Endothelial cell of umbilical vein (primary cell): ENCODE measurements around the gene SRGAP3. TPM values are rescaled to one million over a fixed set of nuclear protein-coding genes. Genes with fewer than 3 reads are reported as not detected.

Experiments used
- BruUV-seq: library from RNA; stranded (reverse); fragments of 400-500 nt; replicated peaks from 2 replicates; lab custom pipeline; 2021; lab: Mats Ljungman, UMichigan
- CTCF ChIA-PET: fragments of 300-600, 350-600 bp; sonication (Branson Sonifier 250); formaldehyde crosslinking; loops from one replicate; lab custom pipeline; 2021; ENCODE audit warnings: antibody characterized with exemption, inconsistent platforms; lab: Charles Lee
- POLR2A ChIA-PET: fragments of 300-600, 350-600 bp; sonication (Branson Sonifier 250); formaldehyde crosslinking; loops from one replicate; lab custom pipeline; 2021; ENCODE audit warnings: antibody characterized with exemption, inconsistent platforms; lab: Charles Lee
- DNase-seq: peaks from one replicate; pipeline ENCODE4 v3.0.0-alpha.2; 2011; ENCODE audit warnings: low read depth, low spot score
- FAIRE-seq: peaks from 2 replicates; lab custom pipeline; 2011; peaks lifted over from hg19 to GRCh38; lab: Jason Lieb, UNC
- H2AFZ ChIP-seq: 2 replicates; pipeline ENCODE4 v1.6.0; 2012; ENCODE audit warnings: low read depth, low read length, control low read depth, inconsistent platforms
- H3K27ac ChIP-seq: 2 replicates; pipeline ENCODE4 v1.5.1; 2011; ENCODE audit warnings: low read depth, mild to moderate bottlenecking, control low read depth, low read length, moderate library complexity; ENCODE audit not compliant: insufficient read depth
- H3K27me3 ChIP-seq, 2 experiments: 2 replicates each; pipeline versions ENCODE4 v1.6.0 to v1.6.1; 2011; ENCODE audit warnings: low read length in 2 of 2, mixed read lengths in 1 of 2; ENCODE audit not compliant: control insufficient read depth in 2 of 2, insufficient read depth in 2 of 2
- H3K36me3 ChIP-seq, 2 experiments: 2 replicates in 1 of 2; 3 replicates in 1 of 2; pipeline ENCODE4 v1.5.1; 2011; ENCODE audit warnings: low read length in 2 of 2, mild to moderate bottlenecking in 1 of 2, moderate library complexity in 1 of 2; ENCODE audit not compliant: control insufficient read depth in 2 of 2, insufficient read depth in 2 of 2; ENCODE audit errors: extremely low read depth in 1 of 2
- H3K4me1 ChIP-seq: 3 replicates; pipeline ENCODE4 v1.5.1; 2011; ENCODE audit warnings: mild to moderate bottlenecking, low read length; ENCODE audit not compliant: control insufficient read depth, insufficient read depth; ENCODE audit errors: extremely low read depth
- H3K4me2 ChIP-seq: 2 replicates; pipeline ENCODE4 v1.6.1; 2011; ENCODE audit warnings: low read length, control low read depth, mixed read lengths; ENCODE audit not compliant: insufficient read depth
- H3K4me3 ChIP-seq, 3 experiments: fragments of 200-600 bp in 1 of 3; sonication (generic), shearing (Covaris generic) in 1 of 3; replicated peaks in 1 of 3; 2 replicates each; pipeline ENCODE4 v1.5.1; 2011 to 2016; ENCODE audit warnings: control low read depth in 3 of 3, low read length in 3 of 3, mild to moderate bottlenecking in 2 of 3, inconsistent platforms in 1 of 3, low read depth in 1 of 3, moderate library complexity in 1 of 3; ENCODE audit not compliant: insufficient read depth in 1 of 3
- H3K79me2 ChIP-seq: 2 replicates; pipeline ENCODE4 v1.6.0; 2012; ENCODE audit warnings: low read length, inconsistent platforms; ENCODE audit not compliant: control insufficient read depth, insufficient read depth
- H3K9ac ChIP-seq: replicated peaks from 2 replicates; pipeline ENCODE3; 2011; ENCODE audit warnings: low read length, control low read depth; ENCODE audit not compliant: insufficient read depth; ENCODE audit errors: extremely low read depth
- H3K9me1 ChIP-seq: replicated peaks from 3 replicates; pipeline ENCODE4 v1.6.0; 2011; ENCODE audit warnings: mild to moderate bottlenecking, low read length; ENCODE audit not compliant: control insufficient read depth, insufficient read depth; ENCODE audit errors: extremely low read depth
- H3K9me3 ChIP-seq: replicated peaks from 2 replicates; pipeline ENCODE4 v1.5.1; 2012; ENCODE audit warnings: low read length, inconsistent platforms; ENCODE audit not compliant: control insufficient read depth, insufficient read depth
- H4K20me1 ChIP-seq: replicated peaks from 2 replicates; pipeline ENCODE3; 2011; ENCODE audit warnings: mild to moderate bottlenecking, low read length; ENCODE audit not compliant: control insufficient read depth, insufficient read depth; ENCODE audit errors: extremely low read depth
- CTCF ChIP-seq, 2 donors: IDR thresholded peaks; 1 replicate in 1 of 2; 2 replicates in 1 of 2; pipeline ENCODE4 v1.5.1; 2011; ENCODE audit warnings: low read length in 2 of 2, mild to moderate bottlenecking in 2 of 2, moderate library complexity in 2 of 2, control low read depth in 1 of 2, inconsistent platforms in 1 of 2, low read depth in 1 of 2; ENCODE audit not compliant: insufficient read depth in 1 of 2; ENCODE audit errors: extremely low read depth in 1 of 2
- EZH2 ChIP-seq: IDR thresholded peaks from 2 replicates; pipeline ENCODE4 v1.6.1; 2012; ENCODE audit warnings: borderline replicate concordance, low read depth, mild to moderate bottlenecking, moderate library complexity, low read length, inconsistent platforms; ENCODE audit not compliant: severe bottlenecking
- FOS ChIP-seq: IDR thresholded peaks from 2 replicates; pipeline ENCODE4 v1.6.1; 2011; ENCODE audit warnings: mild to moderate bottlenecking, low read length, moderate library complexity, borderline replicate concordance; ENCODE audit not compliant: insufficient read depth
- GATA2 ChIP-seq: IDR thresholded peaks from 2 replicates; pipeline ENCODE4 v1.7.0; 2011; ENCODE audit warnings: low read depth, mild to moderate bottlenecking, moderate library complexity, mixed read lengths, low read length; ENCODE audit not compliant: insufficient read length, insufficient read depth
- JUN ChIP-seq: IDR thresholded peaks from 2 replicates; pipeline ENCODE4 v1.6.1; 2011; ENCODE audit warnings: borderline replicate concordance, low read depth; ENCODE audit not compliant: insufficient read length, insufficient read depth
- MAX ChIP-seq: IDR thresholded peaks from 2 replicates; pipeline ENCODE4 v1.6.1; 2011; ENCODE audit not compliant: insufficient read depth, insufficient read length
- MYC ChIP-seq: IDR thresholded peaks from one replicate; pipeline ENCODE4 v1.6.1; 2011; ENCODE audit warnings: mild to moderate bottlenecking, low read depth, low read length
- POLR2A ChIP-seq: IDR thresholded peaks from 2 replicates; pipeline ENCODE4 v1.6.1; 2012; ENCODE audit warnings: low read depth, mild to moderate bottlenecking, control low read depth, low read length
- POLR2AphosphoS5 ChIP-seq: IDR thresholded peaks from 2 replicates; pipeline ENCODE4 v1.6.1; 2012; ENCODE audit warnings: low read depth, mild to moderate bottlenecking, control low read depth, low read length, moderate library complexity; ENCODE audit not compliant: insufficient read depth
- dilution Hi-C: fragments of 300-500 bp; cut with MboI; formaldehyde crosslinking; loops from one replicate; pipeline ENCODE4 v1.15.0; 2019; ENCODE audit warnings: low sequenced_read_pairs; ENCODE audit not compliant: extremely low pct_ligation_motif_present
- intact Hi-C: fragments of 100-400 bp; cut with micrococcal nuclease; formaldehyde crosslinking; loops from one replicate; pipeline ENCODE4 v1.10.0; 2022
- polyA plus RNA-seq, 4 experiments: library from polyadenylated mRNA; depleted of rRNA in 3 of 4; stranded (reverse) in 3 of 4; unstranded in 1 of 4; fragments of >200 nt; gene quantifications; 2 replicates each; pipeline versions ENCODE4 v1.2.1 to v1.2.3, GENCODE V29; 2011 to 2012; ENCODE audit warnings: missing spikeins in 1 of 4
- total RNA-seq: library from RNA; stranded (reverse); gene quantifications from 2 replicates; pipeline ENCODE4 v1.2.3, GENCODE V29; 2021

SRGAP3 gene
- total and polyA plus RNA-seq, 2 donors (not counting 3 experiments of a cell fraction or from before 2014, with no cell fraction given): 0.06 TPM; not detected in 1

- TF ChIP-seq FOS (no peak), CTCF (IDR thresholded peaks at IDR 0.05; ENCODE audit: extremely low read depth in 1 of 2, insufficient read depth in 1 of 2, low read depth in 1 of 2, low read length in 2 of 2) (no peak), JUN (no peak), MAX (no peak), EZH2 (no peak), POLR2AphosphoS5 (no peak), POLR2A (no peak), GATA2 (no peak), MYC (no peak)
- H3K4me2 ChIP-seq: no peak overlapping the region
- H3K9me1 ChIP-seq: no peaks in the 10 kb centered on the region
- no peak overlapping the region for H2AFZ ChIP-seq
- ChIA-PET CTCF (no interaction called here), POLR2A (no interaction called here)
- intact Hi-C loops: no loop called here
- no peak overlapping the region for H3K4me3 ChIP-seq
- peaks cover 5% of the 10 kb centered on the region for H3K79me2 ChIP-seq
- FAIRE-seq (no peak), DNase-seq (no peak)
- no peak overlapping the region for H3K27ac ChIP-seq
- no peaks in the 10 kb centered on the region for H3K27me3 ChIP-seq
- peaks cover 3 to 12% of the 10 kb centered on the region in 2 experiments for H3K36me3 ChIP-seq
- peaks cover 6% of the 10 kb centered on the region for H3K4me1 ChIP-seq
- no peak overlapping the region for H3K9ac ChIP-seq
- no peaks in the 10 kb centered on the region for H3K9me3 ChIP-seq
- H4K20me1 ChIP-seq: no peaks in the 10 kb centered on the region
- BruUV-seq: no TSS peak
- dilution Hi-C loops: no loop called here
These were observed 306.5 kb downstream of the SRGAP3 start for GRCh38 chr3:8942746-8943488.
